Measurements from ENCODE around the gene PRKN.

Gene PRKN

DNA sequence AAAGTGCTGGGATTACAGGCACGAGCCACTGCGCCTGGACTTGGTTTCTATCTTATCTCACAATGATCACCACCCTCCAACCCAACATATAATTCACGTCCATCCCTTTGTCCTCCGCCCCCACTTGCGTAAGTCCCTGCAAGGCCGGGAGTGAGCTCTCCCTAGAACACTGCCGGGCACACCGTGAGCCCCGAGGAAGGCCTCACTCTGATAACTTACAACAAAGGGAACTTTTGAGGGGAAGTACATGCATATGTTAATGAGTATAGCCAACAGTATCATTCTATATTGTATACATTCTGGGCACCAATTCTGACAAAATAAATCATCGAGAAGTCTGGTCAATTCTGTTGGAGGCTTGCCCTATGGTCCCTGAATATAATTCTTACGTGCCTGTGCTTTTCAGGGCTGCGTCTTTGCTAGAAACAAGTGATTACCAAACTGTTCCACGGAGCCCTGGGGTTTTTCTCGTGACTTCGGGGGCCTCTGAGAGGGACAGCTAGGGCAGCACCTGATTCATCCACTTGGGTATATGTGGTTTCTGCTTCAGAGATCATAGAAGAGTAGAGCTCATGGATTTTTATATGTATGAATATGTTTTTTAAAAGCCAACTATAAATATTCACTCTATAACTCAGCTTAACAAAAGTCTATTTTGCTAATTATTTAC, 983.9 kb downstream of the PRKN start:
- DNase-seq: no peak

DNA sequence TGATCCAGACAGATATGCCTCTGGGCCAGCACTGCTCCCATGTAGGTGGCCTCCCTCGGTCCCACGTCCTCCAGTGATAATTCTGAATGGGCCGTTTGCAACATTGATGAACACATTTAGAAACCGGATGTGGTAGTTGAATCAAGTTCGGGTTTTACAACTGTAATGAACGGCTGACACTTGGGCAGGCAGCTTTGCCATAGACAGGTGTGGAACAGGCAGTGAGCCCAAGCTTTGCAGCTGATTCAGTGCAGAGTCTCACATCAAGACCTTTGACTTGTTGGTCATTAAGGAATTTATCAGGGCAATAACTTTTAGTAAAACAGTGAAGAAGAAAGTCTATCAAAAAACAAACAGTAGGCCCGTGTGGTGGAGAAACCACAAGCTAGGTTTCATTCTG, 987.1 kb downstream of the PRKN start:
- no peak for DNase-seq

DNA sequence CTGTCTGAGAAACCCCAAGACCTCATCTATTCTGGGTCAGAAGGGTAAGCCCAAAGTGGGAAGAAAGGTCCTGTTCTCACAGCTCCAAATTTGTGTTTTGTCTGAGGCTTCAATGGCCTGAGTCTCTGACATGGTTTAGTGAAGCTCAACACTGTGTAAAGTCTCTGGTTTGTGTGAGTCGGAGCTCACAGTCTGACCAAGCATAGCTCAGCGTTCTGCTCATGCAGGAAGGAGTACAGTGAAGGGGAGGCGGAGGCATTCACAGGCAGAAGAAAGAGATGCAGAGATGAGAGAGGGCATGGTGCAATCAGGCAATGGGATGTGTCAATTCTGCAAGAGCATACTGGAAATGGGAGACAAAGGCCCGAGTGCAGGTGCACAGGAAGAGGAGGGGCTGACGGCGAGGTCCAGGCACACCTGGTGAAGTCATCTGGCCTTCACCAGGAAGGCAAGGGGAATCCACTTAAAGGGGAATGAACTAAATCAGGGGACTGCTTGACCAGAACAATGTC, 990.7 kb downstream of the PRKN start:
- no peak for DNase-seq

- DNase-seq: no peak
These were observed 991.2 kb downstream of the PRKN start for GRCh38 chr6:161736326-161736725.

- no peak for DNase-seq
These were observed 995.0 kb downstream of the PRKN start for GRCh38 chr6:161732594-161732993.

DNA sequence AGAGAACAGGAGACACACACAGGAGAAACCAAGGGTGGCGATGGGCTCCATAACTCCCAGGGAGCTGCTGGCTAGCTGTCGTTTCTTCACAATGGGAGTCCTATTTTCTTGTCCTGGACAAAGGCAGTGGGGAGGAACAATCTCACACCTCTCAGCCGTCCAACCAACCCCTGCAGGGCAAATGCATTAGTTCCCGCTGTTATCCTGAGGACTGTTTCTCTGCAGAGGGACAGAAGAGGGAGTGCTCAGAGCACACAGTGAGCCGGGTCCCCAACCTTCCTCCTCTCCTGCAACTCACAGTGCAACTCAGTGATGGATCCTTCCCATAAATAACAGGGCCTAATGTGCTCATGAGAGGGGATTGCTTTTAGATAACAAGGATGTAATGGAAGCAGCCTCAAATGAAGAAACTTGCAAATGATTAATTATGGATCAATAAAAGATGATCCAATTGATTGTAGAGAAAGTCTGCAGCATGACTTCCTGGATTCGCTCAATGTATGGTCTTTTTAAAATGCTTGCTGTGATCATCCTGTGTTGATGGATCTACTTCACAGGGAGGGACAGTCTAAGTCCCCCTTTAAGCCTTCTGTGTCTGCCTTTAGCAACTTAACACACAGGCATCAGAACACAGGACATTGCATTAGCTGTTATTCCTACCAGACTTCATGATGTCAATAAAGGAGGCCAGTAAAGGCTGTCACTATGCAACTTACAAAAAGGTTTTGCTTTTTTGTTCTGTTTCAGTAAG, 1000.3 kb downstream of the PRKN start:
- DNase-seq: no peak

- no peak for DNase-seq
These were observed 1005.2 kb downstream of the PRKN start for GRCh38 chr6:161722394-161722793.

- DNase-seq: no peak
These were observed 1006.1 kb downstream of the PRKN start for GRCh38 chr6:161721511-161721910.

GRCh38 chr6:161716176-161716575, 1011.4 kb downstream of the PRKN start:
- DNase-seq: no peak

DNA sequence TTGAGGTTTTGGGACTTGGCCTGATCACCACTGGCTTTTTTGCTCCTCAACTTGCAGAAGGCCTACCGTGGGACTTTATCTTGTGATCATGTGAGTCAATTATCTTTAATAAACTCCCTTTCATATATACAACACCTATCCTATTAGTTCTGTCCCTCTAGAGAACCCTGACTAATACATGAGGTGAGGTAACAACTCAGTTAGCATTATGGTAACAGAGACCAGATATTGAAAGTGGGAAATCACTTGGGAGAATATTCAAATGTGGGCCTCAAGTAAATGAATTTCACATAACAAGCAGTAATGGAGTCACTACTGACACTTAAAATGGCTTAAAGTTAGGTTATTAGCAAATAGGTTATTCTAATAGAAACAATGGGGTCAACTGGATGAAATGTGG, 1015.6 kb downstream of the PRKN start:
- DNase-seq: no peak

DNA sequence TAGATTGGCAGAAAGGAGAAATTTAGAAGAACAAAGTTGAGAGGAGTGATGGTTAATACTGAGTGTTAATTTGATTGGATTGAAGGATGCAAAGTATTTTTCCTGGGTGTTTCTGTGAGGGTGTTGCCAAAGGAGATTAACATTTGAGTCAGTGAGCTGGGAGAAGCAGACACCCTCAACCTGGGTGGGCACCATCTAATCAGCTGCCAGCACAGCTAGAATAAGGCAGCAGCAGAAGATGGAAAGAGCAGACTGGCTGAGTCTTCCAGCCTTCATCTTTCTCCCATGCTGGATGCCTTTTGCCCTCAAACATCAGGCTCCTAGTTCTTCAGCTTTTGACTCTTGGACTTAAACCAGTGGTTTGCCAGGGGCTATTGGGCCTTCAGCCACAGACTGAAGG, 1016.1 kb downstream of the PRKN start:
- no peak for DNase-seq

DNA sequence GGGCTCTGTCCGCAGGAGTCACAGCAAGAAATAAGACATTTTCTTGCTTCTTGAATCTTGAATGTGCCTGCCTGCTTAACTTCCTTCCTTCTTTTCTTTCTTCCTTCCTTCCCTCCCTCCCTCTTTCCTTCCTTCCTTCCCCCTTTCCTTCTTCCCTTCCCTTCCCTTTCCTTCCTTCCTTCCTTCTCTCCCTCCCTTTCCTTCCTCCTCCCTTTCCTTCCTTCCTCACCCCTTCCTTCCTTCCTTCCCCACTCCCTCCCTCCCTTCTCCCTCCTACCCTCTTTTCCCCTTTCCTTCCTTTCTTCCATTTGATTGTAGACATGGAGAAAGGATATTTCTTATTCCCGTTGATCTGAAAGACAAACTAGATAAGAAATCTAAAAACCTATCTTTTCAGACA, 1016.9 kb downstream of the PRKN start:
- DNase-seq: no peak

DNA sequence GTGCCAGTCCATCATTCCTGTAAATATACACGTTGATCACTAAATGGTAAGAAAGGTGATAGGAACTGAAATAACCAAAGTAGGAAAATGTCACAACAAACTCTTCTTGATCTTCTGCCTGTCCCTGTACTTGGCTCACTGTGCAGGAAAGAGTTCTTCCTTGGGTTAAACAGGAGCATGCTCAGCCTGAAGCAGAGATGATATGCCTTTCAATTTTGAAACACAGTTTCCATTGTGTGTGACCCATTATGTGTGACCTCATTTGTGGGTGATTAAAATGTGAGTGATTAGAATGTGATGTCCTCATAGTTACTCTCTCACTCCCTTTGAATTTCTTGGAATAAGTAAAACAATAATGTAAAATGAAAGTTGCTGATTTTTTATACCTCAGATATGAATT, 1026.5 kb downstream of the PRKN start:
- DNase-seq: no peak

DNA sequence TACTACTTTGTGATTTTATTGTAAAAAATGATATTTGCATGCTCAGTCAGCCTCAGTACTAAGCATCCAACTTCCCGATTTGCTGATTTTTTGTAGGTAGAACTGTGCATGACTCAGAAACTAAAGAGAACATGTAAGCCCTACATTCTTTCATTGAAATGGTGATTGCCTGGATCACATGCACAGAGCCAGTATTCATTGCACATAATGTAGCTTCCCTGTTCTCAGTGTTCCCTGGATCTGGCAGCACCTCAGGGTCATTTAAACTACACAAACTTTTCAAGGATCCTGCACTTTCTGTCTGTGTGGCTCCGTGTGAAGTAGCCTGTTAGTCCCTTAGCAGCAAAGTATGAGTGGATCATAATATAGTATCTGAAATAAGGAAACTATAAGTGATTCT, 1030.8 kb downstream of the PRKN start:
- DNase-seq: no peak

DNA sequence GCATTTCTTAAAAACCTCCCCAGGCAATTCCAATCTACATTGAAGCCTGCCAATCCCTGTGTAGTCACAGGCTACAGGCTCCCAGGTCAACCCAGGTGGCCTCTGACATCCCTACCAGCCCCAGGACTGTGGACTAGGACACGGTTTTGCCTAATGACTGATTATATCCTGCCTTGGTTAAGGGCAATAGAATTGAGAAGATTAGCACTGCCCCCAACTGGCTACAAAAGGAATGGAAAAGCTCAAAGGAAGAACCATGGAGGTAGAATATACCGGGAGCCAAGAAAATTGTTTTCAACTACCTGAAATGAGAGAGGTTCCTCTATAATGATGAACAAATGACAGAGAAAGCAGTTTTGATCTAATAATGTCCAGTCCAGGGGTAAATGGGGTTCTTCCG, 1032.6 kb downstream of the PRKN start:
- peak in 1 of 2 experiments; percentile 40 for DNase-seq

DNA sequence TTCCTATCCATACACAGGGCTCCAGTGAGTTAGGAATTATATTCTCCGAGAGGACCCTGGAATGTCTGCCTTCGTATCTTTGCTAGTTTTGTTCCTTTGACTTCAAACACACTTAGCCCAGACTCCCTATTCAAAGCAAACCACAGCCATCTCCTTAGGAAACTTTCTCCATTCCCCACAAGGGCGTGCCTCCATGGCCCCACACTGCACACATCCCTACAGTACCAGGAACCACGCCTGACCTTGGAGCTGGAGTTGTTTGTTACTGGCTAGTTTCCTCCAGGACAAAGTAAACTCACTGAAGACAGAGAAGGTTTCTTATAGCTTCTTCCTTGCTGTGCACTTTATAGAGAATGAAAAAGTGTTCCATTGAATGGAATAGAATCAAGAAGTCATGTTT, 1040.9 kb downstream of the PRKN start:
- DNase-seq: no peak

GRCh38 chr6:161684731-161685475, 1042.7 kb downstream of the PRKN start:
- DNase-seq: no peak

GRCh38 chr6:161683400-161683799, 1044.2 kb downstream of the PRKN start:
- no peak for DNase-seq

- DNase-seq: no peak
These were observed 1044.6 kb downstream of the PRKN start for GRCh38 chr6:161682982-161683381.

DNA sequence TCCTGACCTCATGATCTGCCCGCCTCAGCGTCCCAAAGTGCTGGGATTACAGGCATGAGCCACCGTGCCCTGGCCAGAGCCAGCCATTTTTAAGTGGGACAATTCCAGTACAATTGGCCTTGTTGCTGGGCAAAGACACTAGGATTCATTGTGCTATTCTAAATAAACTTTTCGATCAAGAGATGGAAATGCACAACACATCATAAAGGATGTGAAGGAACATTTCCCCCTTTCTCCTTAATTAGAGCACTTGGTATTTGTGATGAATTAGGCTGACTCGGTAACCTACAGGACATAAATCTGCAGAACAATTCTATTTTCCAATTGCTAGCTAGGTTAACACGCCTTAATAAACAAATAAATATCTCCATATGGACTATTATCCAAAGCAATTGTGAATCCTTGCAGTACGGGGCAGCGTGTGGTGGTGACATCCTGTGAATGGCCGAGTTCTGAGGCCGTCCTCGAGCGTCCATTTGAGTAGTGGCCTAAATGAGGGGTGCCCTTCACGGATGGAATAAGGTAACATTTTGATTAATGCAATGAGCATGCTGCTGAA, 1047.5 kb downstream of the PRKN start:
- DNase-seq: no peak

DNA sequence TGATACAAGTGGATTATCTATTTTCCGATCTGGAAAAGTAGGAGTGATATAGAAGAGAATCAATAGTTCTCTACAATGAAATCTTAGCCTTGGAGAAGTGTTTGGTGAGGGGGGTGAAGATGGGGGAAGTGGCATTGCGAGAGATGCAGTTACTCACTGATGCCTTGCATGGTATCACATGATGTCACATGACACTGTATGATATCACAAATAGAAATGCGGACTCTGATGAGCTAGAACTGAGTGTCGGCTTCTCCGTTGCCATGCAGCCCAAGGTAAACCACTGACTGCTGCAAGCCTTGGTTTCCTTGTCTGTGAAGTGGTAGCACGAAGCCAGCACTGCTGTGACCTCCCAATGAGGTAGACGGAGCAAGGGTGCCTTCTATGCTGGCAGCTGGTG, 1050.4 kb downstream of the PRKN start:
- DNase-seq: no peak

- DNase-seq: no peak
These were observed 1051.0 kb downstream of the PRKN start for GRCh38 chr6:161676586-161676985.

DNA sequence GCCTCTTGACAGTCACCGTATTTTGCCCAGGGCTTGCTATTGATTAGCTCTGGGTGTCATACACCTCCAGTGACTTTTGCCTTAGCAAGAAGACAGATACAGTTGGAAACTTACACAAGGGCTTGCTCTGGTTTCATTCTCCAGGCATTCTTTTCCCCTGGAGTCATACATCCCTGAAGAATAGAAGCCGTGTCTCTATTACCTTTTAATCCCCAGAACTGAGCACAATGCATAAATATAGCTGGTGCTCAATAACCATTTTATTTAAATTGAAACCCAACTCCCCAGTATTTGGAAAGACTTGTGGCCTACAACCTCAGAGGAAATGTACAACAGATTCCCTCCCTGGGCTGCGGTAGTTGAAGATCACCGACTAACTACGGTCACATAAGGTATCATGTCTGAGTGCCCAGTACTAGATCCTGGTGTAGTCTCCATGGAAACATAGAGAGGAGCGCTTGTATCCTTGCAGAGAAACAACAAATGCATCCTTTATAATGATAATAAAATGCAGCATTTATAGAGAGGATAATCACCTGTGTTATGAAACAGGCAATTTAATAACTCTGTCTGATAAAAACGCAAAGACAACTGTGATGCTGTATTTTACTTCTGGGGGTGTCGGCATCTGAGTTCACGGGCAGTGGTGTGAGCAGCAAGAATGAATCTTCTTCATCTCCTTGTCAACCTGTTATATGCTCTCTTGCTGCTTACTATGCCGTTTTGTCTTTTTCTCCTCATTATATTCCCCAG, 1052.5 kb downstream of the PRKN start:
- DNase-seq: no peak

All from NCI-H526 (cell line).